GM18520 (cell line): ENCODE data around the gene TRIM36.

Experiments used
- ATAC-seq: cut with Tn5 transposase; IDR thresholded peaks from one replicate; pipeline ENCODE4 v1.9.1; 2021; ENCODE audit not compliant: unreplicated experiment

The TRIM36 gene

DNA sequence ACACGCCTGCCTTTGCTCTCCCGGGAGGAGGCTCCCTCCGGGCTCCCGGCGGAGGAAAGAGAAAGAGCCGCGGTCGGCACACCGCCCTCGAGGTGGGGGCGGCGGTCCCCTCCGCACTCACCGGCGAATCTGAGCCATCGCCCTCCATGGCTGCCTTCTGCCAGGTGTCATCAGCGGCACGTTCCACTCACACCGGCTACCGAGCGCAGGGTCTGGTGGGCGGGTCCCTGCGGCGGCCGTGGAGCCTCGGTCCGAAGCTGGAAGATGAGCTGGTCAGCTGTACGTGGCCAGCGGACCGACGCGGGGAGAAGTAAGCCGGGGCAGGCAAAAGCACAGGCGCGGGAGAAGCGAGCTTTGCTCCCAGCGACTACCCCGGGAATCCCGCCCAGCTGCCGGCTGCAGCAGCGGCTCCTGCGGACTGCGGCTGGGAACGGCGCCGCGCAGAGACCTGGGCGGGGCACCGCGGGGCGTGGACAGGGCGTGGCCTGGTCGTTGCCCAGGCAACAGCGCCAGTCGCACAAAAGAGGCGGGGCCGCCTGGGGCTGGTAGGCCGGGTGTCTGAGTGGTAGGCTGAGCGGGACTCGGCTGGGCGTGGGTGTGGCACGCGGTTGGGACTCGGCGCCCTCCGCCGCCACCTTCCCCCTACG, at the start of gene TRIM36:
Gene TRIM36 (minus strand): TSS at position 422 of the 647 bp plus-strand sequence. CDS start 274 bp downstream, at position 148.
- ATAC-seq: peak; percentile 97

DNA sequence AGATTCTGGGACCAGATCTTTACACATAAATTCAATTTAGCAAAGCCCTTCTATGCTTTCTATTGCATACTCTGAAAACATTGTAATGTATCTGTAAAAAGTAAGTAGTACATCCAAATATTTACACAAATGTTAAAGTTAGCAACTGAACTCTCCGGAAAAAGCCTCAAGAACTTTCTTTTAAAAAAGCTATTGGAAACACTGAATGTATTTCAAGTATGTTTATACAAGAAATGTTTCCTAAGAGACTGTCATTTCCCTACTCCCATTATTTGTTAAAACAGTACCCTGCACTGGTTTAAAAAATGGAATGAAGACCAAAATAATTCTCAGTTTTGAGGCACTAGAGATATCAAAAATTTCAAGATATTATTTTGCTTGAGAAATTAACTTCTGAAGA, 44.8 kb upstream of the TRIM36 start:
- no peak for ATAC-seq

GRCh38 chr5:115209279-115209678, 39.6 kb upstream of the TRIM36 start:
- peak; percentile 100 for ATAC-seq

DNA sequence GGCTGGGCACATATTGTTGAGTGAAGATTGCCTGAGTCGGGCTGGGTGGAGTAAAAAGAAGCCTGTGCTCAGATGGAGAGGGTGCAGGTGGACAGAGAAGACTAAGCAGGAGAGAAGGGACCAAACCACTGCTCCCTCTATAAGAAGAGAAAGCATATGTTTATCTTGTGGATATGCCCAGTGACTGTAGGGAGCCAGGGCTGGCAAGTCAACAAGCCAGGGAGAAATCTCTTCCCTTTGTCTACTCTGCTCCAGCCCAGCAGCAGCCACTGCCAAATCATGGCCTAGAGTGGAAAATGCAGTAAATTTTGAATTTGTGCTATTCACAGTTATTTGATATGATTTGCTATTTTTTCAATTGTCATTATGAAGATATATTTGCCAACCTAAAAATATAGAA, 33.2 kb upstream of the TRIM36 start:
- no peak for ATAC-seq

GRCh38 chr5:115196161-115196560, 26.5 kb upstream of the TRIM36 start:
- ATAC-seq: no peak

GRCh38 chr5:115194676-115195075, 25.0 kb upstream of the TRIM36 start:
- ATAC-seq: no peak

DNA sequence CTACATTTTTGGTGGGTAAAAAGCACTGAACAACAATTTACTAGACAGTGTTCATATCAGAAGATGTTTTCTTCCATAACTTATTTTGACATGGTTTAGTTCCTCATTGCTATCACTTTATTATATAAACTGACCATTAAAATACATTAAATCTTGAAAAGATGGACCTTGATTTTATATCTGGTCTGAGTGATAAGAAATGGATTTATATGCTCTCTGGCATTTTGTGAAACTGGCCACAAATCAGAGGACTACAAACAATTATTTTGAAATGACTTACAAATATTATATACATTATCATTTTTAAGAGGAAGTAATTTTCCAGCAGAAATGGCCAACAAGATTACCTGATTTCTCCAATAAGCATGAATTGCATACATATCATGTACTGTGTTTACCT, 23.6 kb upstream of the TRIM36 start:
- no peak for ATAC-seq

GRCh38 chr5:115192098-115192497, 22.4 kb upstream of the TRIM36 start:
- ATAC-seq: no peak

DNA sequence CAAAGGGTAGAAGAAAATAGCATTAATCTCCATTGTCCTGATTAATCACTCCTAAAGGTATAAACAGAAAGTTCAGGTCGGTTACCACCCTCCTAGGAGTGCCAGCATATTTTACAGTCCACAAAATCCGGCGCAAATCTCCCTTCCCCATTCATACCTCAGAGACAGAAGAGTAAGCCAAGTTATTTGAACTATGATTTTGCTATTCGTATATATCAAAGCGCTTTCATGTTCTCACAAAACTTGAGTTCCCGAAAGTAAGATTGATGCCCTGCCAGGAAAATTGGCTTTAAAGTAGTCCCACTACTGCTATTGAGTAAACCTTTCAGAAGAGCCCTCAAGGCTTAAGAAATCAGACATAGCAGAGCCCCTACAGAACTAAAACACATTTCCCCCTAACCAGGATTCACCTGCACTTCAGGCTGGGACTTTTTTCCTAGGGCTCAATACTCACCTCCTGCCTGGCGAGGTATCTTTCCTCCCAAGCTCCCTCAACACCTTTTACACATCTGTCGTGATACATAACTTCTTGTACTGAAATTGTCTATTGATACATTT, 21.8 kb upstream of the TRIM36 start:
- no peak for ATAC-seq

DNA sequence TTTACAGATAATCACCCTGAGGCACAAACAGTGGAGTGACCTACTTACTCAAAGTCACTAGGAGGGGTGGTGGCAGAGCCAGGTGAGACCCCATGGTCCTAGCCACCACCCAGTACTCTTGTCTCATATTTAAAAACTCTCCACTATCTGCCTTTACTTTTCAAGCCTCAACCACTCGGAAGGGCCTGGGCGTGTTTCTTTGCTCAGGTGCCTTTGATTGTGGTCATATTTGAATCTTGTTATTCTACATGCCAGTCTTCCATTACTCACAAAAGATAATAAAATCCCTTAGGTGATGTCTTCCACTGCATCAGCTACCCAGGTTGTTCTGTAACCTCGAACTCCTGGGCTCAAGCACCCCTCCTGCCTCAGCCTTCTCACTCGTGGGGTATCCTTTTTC, 20.7 kb upstream of the TRIM36 start:
- no peak for ATAC-seq

DNA sequence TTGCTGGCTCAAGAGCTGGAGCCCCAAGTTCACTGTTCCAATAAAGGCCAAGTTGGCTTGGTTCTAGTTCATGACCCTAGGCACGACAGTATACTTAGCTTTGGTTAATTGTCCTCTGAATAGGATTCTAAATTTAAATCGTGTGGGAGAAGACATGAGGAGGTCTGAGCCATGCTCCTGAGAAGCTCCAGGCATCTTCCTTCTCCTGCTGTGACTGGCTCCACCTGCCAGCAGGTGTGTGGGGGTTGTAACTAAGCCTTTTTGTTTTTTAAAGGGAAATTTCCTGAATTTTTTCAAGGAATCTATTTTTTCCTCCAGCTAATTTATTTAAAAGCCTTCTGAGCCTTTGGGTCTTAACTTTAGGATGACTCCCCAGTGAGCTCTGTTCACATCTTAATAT, 20.2 kb upstream of the TRIM36 start:
- no peak for ATAC-seq

GRCh38 chr5:115186794-115187193, 17.1 kb upstream of the TRIM36 start:
- no peak for ATAC-seq

GRCh38 chr5:115184770-115185169, 15.1 kb upstream of the TRIM36 start:
- no peak for ATAC-seq

DNA sequence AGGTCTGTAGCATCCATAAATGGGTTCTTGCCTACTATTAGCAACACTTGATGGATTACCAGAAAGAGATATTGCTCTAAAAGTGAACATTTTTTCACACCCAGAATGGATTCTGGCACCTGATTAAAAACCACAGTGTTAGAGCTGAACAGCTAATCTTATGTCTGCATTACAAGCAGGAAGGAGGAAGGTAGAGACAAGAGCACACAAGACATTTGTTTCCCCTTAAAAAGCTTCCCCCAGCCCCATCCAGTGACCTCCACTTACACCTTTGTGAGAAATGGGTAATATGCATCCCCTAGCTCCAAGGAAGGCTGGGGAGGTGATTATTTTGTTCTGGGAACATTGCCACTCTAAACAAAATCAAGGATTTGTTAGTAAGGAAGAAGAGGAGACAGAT, 12.0 kb upstream of the TRIM36 start:
- ATAC-seq: no peak

DNA sequence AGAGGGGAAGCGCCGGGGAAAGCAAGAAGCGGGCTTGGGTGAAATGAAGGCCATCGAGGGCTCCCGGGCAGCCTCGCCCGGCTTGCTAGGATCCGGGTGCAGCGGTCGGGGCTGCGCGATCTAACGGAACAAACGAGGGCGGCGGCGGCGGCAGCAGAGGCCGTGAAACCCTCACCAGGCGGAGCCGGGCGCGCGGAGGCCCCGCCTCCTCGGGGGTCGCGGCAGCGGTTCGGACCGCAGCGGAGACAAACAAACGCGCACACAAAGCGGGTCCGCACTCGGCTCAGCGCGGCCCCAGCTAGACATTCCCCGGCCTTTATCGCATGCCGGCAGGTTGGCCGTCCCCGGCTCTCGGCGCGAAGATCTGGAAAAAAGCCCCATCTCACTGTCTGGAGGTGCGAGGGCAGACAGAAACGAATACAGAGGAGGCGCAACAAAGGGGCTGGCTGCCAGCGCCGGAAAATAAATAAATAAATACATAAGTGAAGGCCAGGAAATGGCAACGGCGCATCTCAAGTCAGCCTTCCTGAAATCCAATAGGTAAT, 10.5 kb upstream of the TRIM36 start:
- no peak for ATAC-seq

DNA sequence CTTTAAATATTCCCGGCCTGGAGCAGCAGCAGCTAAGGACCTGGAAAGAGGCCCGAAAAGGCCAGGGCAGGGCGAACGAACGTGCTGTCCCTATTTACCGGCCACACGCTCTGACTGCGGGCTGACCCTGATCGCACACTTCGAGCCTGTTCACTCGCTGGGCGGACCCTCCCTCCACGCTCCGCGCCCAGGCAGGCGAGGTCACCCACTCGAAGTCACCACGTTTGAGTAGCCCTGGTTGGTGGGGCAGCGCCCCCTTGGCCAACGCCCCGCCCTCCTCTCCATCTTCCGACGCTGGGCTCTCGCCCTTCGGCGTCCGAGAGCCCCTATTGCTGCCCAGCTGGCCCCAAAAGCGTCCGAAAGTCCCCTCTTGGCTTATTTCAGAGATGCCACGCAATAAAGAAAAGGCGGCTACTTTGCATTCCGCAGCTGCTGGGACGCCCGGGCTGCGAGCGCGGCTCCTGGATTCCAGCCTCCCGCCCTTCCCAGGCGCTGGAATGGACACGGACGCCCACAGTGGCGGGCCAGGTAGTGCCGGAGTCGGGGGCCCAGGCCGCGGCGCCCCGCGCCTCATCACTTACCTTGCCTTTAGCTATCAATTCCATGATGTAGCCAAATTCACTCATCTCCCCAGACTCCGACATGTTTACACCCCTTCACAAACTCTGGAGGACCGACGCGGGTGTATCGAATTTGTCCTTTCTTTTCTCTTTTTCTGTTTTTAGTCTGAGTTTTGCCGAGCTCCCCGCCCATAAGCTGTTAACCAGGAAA, 9.9 kb upstream of the TRIM36 start:
- ATAC-seq: no peak

GRCh38 chr5:115179030-115179393, 9.3 kb upstream of the TRIM36 start:
- no peak for ATAC-seq

DNA sequence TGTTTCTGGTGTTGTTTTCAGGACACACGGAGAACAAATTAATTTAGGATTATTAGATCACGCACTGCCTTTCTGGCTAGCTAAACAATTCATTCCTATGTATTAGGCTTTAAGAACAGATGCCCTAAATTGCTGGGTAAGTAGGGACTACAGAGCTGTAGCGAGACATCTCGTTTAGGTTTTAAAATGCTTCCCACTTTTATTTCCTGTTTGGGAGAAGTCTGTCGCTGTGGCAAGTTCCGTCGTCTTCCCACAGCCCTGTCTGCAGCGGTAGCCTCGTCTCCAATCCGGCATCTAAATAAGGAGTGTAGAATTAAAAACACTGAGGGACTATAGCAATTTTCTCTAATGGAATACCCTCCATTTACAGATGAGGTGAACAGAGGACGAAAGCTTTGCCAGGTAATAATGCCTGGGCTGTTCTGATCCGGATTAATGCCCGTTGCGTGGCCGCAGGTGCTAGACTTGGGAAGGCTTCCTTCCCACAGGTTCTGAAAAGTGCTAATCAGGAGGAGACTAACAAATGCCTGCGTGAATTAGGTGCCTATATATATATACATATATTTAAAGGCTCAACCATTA, 1.3 kb upstream of the TRIM36 start:
- no peak for ATAC-seq

GRCh38 chr5:115170134-115170928, 623 bp upstream of the TRIM36 start:
- peak; percentile 31 for ATAC-seq

DNA sequence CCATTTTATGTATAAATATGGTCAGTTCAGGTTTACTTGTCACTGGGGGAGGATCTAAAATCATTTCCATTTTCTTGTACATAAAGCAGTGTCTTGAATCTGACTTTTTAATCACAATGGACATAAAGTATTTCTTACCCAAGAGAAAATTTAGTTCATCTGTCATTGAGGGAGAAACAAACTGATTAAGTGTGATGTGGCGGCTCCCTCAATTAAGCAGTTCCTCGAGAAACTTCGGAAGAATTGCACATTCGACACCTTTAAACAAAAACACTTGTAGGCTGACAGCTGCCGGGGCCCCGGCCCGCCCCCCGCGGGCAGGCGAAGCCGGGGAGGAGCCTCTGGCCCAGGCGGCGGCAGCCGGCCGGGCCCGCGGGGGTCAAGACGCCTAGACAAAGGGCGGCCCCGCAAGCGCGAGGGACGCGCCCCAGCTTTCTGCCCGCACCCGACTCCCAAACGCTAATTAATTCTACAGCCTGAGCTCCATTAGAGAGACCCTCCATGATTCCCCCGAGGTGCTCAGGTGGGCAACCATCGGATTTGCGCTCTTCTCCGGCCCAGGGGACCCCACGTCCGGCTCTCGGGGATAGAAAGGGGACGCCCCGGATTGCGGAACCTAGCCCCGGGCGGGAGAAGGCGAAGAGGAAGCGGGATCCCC, 750 bp downstream of the TRIM36 start:
- ATAC-seq: no peak
